ENCODE measurements around the gene PGC.

The PGC gene

DNA sequence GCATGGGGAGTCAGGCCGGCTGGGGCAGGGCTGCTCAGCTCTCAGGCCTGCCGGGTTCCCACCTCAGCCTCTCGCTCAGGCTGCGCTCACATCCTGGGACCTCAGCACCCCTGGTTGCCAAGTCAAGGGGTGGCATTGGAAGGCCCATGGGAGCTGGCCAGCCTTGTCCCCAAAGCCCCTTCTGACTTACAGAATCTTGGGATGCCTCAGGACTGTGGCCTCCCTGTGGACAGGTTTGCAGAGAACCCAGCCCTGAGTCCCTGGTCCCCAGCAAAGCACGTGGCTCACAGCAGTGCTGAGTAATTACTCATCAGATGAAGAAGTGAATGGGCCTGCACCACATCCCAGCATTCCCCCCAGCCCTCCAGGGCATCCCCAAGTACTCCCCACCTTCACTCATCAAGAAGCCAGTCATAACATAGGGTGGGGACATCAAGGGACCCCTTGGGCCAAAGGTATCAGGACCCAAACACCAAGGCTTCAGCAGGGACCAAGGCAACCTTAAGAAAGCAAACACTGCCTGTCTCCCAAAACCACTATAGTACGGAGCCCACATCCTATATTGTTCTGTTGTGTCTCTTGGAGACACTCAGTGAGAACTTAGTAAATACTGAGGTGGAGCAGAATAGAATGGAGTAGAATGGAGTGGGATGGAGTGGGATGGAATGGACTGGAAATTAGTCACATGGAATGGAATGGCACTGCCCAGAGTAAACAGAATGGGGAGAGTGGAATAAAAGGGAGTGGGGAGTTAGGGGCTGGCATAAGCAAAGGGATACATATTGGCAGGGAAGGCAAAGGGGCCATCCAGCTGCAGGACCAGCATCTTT is 3.6 kb downstream of the PGC start:
- DNase-seq: no peak

DNA sequence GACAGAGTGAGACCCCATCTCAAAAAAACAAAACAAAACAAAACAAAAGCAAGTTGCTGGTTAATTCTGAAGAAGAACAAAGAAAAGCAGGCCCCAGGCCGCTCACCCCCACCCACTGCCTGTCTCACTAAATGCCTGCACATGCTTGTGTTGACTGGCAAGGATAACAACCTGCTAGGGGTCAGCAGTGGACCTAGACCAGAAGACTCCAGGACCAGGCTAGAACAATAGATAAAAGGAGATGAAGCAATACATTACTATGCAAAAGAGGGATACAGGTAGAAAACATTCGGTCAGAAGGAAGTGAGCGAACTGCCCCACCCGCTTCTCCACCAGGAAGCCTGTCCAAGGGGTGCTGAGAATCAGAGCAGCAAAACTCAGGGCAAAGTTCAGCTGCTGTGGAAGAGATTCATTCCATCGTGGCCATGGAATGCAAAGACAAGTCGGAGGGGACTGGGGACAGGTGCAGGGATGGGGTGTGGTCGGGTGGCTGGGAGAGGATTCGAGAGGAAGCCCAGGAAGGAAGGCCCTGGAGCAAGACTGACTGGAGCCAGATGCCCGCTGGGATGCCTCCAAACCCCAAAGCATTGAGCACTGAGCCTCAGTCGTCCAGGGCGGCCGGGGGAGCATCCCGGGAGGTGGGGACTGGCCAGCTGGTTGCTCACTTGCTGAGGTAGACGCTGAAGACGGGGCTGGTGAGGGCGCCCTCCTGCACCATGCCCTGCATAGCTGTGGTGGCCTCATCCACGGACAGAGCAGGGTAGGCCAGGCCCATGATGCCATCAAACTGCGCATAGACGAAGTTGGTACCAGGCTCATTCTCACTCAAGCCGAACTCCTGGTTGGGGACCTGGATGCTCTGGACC is 5.3 kb downstream of the PGC start:
- no peak for DNase-seq

GRCh38 chr6:41740366-41741162 is 6.6 kb downstream of the PGC start:
- DNase-seq: no peak

- no peak for DNase-seq
These were observed 8.2 kb downstream of the PGC start for GRCh38 chr6:41739041-41739440.

- no peak for DNase-seq
These were observed 9.5 kb downstream of the PGC start for GRCh38 chr6:41737591-41738130.

GRCh38 chr6:41736800-41737555 is 10.2 kb downstream of the PGC start:
- no peak for DNase-seq

GRCh38 chr6:41736186-41736733 is 10.9 kb downstream of the PGC start:
- DNase-seq: no peak

- peak; percentile 96 for DNase-seq
These were observed 11.6 kb downstream of the PGC start, which contains the start of gene TFEB for GRCh38 chr6:41735427-41736185. TSS of gene TFEB (minus strand) at chr6:41735608. CDS start at chr6:41691213, 44,395 bp downstream.

- peak; percentile 88 for DNase-seq
These were observed 12.4 kb downstream of the PGC start for GRCh38 chr6:41734666-41735426.

DNA sequence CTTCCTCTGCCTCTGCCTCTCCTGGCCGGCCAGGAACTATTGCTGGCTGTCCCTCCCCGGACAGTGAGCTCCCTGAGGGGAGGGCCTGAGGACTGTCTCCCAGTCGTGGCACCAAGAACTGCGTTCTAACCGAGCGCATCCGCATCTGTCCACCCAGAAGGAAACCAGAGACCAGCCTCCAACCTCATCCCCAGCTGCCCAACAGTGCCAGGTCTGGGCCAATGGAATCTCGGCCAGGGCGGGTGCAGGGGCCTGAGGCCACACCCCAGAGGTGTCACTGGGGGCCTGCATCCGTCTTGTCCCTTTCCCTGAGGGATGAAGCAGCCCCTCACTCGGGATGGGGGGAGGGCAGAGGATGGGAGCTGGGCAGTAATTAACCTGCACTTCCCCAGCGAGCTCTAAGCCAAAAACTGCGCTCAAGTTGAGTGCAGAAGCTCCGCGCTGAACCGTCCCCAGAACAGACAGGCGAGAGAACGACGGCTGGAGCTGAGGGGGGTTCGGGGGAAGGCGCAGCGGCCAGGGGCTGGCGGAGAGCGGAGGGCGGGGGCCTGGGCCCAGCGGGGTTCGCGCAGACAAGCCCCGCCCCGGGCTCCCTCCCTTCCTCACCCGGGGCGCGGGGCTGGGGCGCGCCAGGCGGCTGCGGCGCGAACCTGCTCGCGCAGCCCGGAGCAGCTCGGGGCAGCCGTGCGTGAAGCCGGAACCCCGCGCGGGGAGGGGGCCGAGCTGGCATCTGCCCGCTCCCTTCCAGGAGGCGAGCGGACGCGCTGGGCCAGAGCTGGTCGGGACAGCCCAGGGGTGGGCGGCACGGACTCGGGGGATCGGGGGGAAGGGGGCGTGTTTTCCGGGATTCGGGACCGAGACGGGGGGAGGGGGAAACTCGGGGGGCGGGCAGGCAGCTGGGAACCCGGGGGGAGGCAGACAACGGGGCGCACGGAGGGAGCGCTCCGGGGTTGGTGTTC is 13.2 kb downstream of the PGC start:
- peak; percentile 89 for DNase-seq

DNA sequence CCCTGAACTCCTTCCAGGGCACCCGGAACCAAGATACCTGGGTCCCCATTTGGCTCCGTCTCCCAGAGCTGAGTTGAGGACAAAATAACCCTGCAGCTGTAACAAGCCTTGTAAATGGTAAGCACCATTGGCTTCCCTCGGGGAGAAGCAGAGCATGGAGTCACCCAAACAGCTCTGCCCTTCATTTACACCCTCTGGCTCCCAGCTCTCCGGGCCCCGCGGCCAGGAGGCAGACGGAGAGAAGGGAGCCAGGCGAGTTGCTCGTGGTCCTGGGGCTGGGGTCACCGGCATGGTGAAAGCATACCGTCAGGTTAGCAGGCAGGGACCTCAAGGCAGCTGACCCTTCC is 13.9 kb downstream of the PGC start:
- DNase-seq: no peak

- no peak for DNase-seq
These were observed 14.4 kb downstream of the PGC start for GRCh38 chr6:41732591-41733359.

GRCh38 chr6:41732149-41732548 is 15.0 kb downstream of the PGC start:
- no peak for DNase-seq

DNA sequence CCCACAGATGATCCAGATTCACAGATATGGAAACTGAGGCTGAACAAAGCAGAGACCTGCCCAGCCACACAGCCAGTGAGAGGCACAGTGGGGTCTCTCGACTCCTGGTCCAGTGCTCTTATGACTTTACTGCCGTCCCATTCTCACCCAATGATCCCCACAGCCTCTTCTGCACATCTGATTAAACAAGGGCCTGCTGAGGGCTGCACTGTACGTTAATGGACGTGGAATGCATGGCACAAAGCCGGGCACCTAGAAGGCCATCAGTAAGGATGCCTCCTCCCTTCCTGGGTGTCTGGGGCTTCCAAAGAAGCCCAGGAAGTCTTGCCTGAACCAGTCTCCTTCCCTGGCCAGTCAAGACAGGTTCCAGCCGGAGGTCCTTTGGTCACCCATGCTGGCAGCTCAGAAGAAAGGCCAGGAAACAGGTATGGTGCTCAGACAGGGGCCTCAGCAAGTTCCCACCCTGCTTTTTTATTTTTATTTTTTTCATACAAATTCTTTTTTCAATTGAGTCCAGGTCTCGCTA is 15.6 kb downstream of the PGC start:
- no peak for DNase-seq

GRCh38 chr6:41730531-41731436 is 16.4 kb downstream of the PGC start:
- DNase-seq: no peak

DNA sequence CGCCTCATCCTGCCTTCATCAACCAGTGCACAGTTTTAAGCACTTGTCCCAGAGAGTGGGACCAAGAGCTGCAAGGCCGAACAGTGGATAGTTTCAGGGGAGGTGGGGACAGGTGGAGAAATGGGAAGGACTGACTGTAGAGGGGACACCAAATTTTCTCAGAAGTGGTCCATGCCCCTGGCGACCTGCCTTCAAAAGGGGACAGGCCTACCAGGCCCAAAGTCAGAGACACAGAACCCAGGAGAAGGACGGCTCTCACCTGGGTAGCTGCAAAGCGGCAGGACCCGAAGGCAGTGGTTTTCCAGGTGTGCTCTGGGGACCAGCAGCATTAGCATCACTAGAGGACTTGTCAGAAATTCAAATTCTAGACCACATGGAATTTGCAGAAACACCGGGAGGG is 17.6 kb downstream of the PGC start:
- no peak for DNase-seq

DNA sequence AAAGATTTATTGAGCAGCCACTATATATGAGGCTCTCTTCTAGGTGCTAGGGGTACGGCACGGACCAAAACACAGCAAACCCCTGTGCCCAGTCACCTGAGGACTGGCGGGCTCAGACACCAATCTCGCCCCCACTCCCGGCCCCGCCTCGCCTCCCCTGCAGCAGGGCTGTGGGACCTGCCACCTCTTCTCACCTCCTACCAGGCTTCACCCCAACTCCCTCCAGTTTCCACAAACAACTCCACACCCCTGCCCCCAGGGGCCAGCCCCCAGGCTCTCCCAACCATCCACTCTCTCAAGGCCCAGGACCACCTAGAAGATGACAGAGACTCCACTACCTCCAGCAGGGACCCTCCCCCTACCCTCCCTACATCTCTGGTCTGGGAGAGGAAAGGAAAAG is 18.2 kb downstream of the PGC start:
- no peak for DNase-seq
